Thyroid gland (tissue), 4 donors: ENCODE measurements around the gene ATP5PB. TPM values are rescaled to one million over a fixed set of nuclear protein-coding genes. Genes with fewer than 3 reads are reported as not detected.

Experiments used
- DNase-seq, 2 donors: peaks; one replicate each; pipeline ENCODE4 v3.0.0-alpha.2; 2019
- H3K27ac ChIP-seq, 3 donors: fragments of 200-600 bp; sonication (generic); 1 replicate in 2 of 3; 2 replicates in 1 of 3; pipeline ENCODE4 v1.5.1; 2016 to 2019; ENCODE audit warnings: mild to moderate bottlenecking in 1 of 3, moderate library complexity in 1 of 3
- H3K27me3 ChIP-seq: fragments of 200-600 bp; sonication (generic); one replicate; pipeline ENCODE4 v1.5.1; 2019
- H3K36me3 ChIP-seq, 2 donors: fragments of 200-600 bp; sonication (generic); one replicate each; pipeline ENCODE4 v1.5.1; 2016 to 2019
- H3K4me1 ChIP-seq, 2 donors: fragments of 200-600 bp; sonication (generic); one replicate each; pipeline ENCODE4 v1.5.1; 2017 to 2019
- H3K4me3 ChIP-seq, 3 donors: fragments of 200-600 bp; sonication (generic); replicated peaks in 1 of 3; 1 replicate in 2 of 3; 2 replicates in 1 of 3; pipeline ENCODE4 v1.5.1; 2016; ENCODE audit warnings: mild to moderate bottlenecking in 1 of 3
- H3K9me3 ChIP-seq: fragments of 200-600 bp; sonication (generic); one replicate; pipeline ENCODE4 v1.5.1; 2017
- CTCF ChIP-seq, 6 experiments: fragments of 200-600 bp in 3 of 6; fragments of 450-650 bp in 3 of 6; sonication (generic) in 3 of 6; IDR thresholded peaks; one replicate each; pipeline ENCODE4 v1.5.1; 2016 to 2019; ENCODE audit warnings: antibody characterized with exemption in 6 of 6, mild to moderate bottlenecking in 2 of 6, inconsistent platforms in 1 of 6, moderate library complexity in 1 of 6
- POLR2A ChIP-seq, 2 donors: fragments of 450-650 bp; IDR thresholded peaks; one replicate each; pipeline ENCODE4 v1.6.1; 2017; ENCODE audit warnings: antibody characterized with exemption in 2 of 2, mild to moderate bottlenecking in 2 of 2, moderate library complexity in 1 of 2
- WGBS, 2 donors: methylation state at CpG; one replicate each; pipeline ENCODE4 v1.1.5; 2017; 5-methylcytosine and 5-hydroxymethylcytosine counted together
- intact Hi-C: fragments of 100-400 bp; cut with DNase I; formaldehyde crosslinking; loops from one replicate; pipeline ENCODE4 v1.15.1; 2023
- total RNA-seq, 4 donors: library from RNA; depleted of rRNA; stranded (reverse); fragments of >200 nt; gene quantifications; one replicate each; pipeline ENCODE4 v1.2.3, GENCODE V29; 2016

The ATP5PB gene
- total RNA-seq, 4 donors from 2014 or later = 128 to 252 (median 193) TPM

GRCh38 chr1:111501645-111502044 is 52.4 kb downstream of the ATP5PB start:
- no peaks in the 10 kb centered on the region for H3K36me3 ChIP-seq
- H3K4me1 ChIP-seq = no peaks in the 10 kb centered on the region
- H3K4me3 ChIP-seq = no peak overlapping the region
- no peaks in the 10 kb centered on the region for H3K9me3 ChIP-seq
- no peak overlapping the region for H3K27ac ChIP-seq
- 76% methylated on average over 7 of the region's 7 CpGs for WGBS, 2 donors
- DNase-seq = no peak
- intact Hi-C loops = no loop called here
- TF ChIP-seq CTCF (IDR thresholded peaks at IDR 0.05) = no peak
- TF ChIP-seq POLR2A (IDR thresholded peaks at IDR 0.05) = no peak
- H3K27me3 ChIP-seq = no peaks in the 10 kb centered on the region

GRCh38 chr1:111503585-111504060 is 54.4 kb downstream of the ATP5PB start, which contains the start of the genes ADORA3 and TMIGD3:
Gene ADORA3, minus strand, starts transcription at chr1:111503633. Its CDS starts 279 bp downstream, at chr1:111503354.
Gene TMIGD3, minus strand, starts transcription at chr1:111503633. Its CDS starts 279 bp downstream, at chr1:111503354.
- peaks cover 13 to 15% of the 10 kb centered on the region in 2 donors for H3K4me1 ChIP-seq
- 66 to 67% methylated on average over 4 of the region's 4 CpGs for WGBS, 2 donors
- H3K4me3 ChIP-seq = no peak within 1 kb of the TSS
- TF ChIP-seq POLR2A (IDR thresholded peaks at IDR 0.05) = no peak
- TF ChIP-seq CTCF (IDR thresholded peaks at IDR 0.05) = no peak
- H3K36me3 ChIP-seq = no peaks in the 10 kb centered on the region
- no peaks in the 10 kb centered on the region for H3K27me3 ChIP-seq
- H3K9me3 ChIP-seq = no peaks in the 10 kb centered on the region
- no peak within 1 kb of the TSS for H3K27ac ChIP-seq
- intact Hi-C loops = no loop called here
- DNase-seq = no peak

GRCh38 chr1:111504097-111504496 is 54.8 kb downstream of the ATP5PB start:
- no peak overlapping the region for H3K4me3 ChIP-seq
- 63 to 72% methylated on average over 5 to 6 of the region's 6 CpGs for WGBS, 2 donors
- intact Hi-C loops = no loop called here
- H3K4me1 ChIP-seq = peaks cover 14 to 19% of the 10 kb centered on the region in 2 donors
- no peaks in the 10 kb centered on the region for H3K27me3 ChIP-seq
- no peaks in the 10 kb centered on the region for H3K9me3 ChIP-seq
- H3K36me3 ChIP-seq = no peaks in the 10 kb centered on the region
- no peak overlapping the region for H3K27ac ChIP-seq
- DNase-seq = no peak
- no peak for TF ChIP-seq CTCF (IDR thresholded peaks at IDR 0.05)
- no peak for TF ChIP-seq POLR2A (IDR thresholded peaks at IDR 0.05)

- Histone ChIP-seq H3K36me3 (no peaks in the 10 kb centered on the region), H3K27ac (no peak overlapping the region), H3K9me3 (no peaks in the 10 kb centered on the region), H3K4me1 (peaks cover 14 to 22% of the 10 kb centered on the region in 2 donors), H3K27me3 (no peaks in the 10 kb centered on the region), H3K4me3 (no peak overlapping the region)
- no peak for DNase-seq
- WGBS, 2 donors = 85 to 89% methylated on average over 5 to 6 of the region's 6 CpGs
- intact Hi-C loops = loop anchor here (5.0 kb wide), 1 partner anchor 247 kb away; no protein-coding TSS in a partner anchor
- TF ChIP-seq CTCF (IDR thresholded peaks at IDR 0.05) (no peak), POLR2A (IDR thresholded peaks at IDR 0.05) (no peak)
Measured at GRCh38 chr1:111505641-111506119, 56.4 kb downstream of the ATP5PB start.

GRCh38 chr1:111506561-111506960 is 57.3 kb downstream of the ATP5PB start:
- intact Hi-C loops = loop anchor here (5.0 kb wide), 1 partner anchor 246 kb away; no protein-coding TSS in a partner anchor
- no peak for TF ChIP-seq CTCF (IDR thresholded peaks at IDR 0.05)
- no peak for TF ChIP-seq POLR2A (IDR thresholded peaks at IDR 0.05)
- WGBS, 2 donors = 43 to 50% methylated on average over 2 of the region's 2 CpGs
- Histone ChIP-seq H3K36me3 (no peaks in the 10 kb centered on the region), H3K9me3 (no peaks in the 10 kb centered on the region), H3K27me3 (no peaks in the 10 kb centered on the region), H3K27ac (no peak overlapping the region), H3K4me3 (no peak overlapping the region), H3K4me1 (peaks cover 14 to 22% of the 10 kb centered on the region in 2 donors)
- no peak for DNase-seq
